ENCODE measurements around the gene NDUFA8. TPM values are rescaled to one million over a fixed set of nuclear protein-coding genes. Genes with fewer than 3 reads are reported as not detected.
A peak's percentile ranks its signal among the peaks of the same experiment; 100 is the strongest.

NDUFA8 gene
- total RNA-seq, 1 experiment from 2014 or later = 60.7 TPM

GRCh38 chr9:122125158-122125508 lies 34.4 kb downstream of the NDUFA8 start:
- no peak overlapping the region for H2AFZ ChIP-seq (ENCODE audit: low read length)
- no peak overlapping the region for H3K9ac ChIP-seq (ENCODE audit: extremely low read depth, insufficient read length, low read length)
- TF ChIP-seq CTCF (conservative IDR thresholded peaks at IDR 0.05) = peak; percentile 97
- no peak overlapping the region for H3K4ac ChIP-seq (ENCODE audit: low read depth, low read length)
- no peak overlapping the region for H2BK20ac ChIP-seq (ENCODE audit: low read depth, low read length, poor library complexity, severe bottlenecking)
- no peak overlapping the region for H2BK12ac ChIP-seq (ENCODE audit: insufficient read length, low read depth, low read length)
- no peak overlapping the region for H2AK5ac ChIP-seq (ENCODE audit: insufficient read length, low read length)
- Mint-ChIP-seq H3K27me3 (ENCODE audit: low read depth) (peaks cover 43% of the 10 kb centered on the region), H3K4me3 (peak overlapping the region in 1 of 2 experiments; percentile 84; a peak in 3 of 5 replicates), H3K9me3 (no peaks in the 10 kb centered on the region), H3K4me1 (peaks cover 17 to 22% of the 10 kb centered on the region in 2 experiments), H3K27ac (no peak overlapping the region), H3K36me3 (ENCODE audit: insufficient read depth in 1 of 3, low read depth in 3 of 3) (no peaks in the 10 kb centered on the region)
- H3K79me2 ChIP-seq (ENCODE audit: insufficient read depth, low read length) = no peaks in the 10 kb centered on the region
- no peaks in the 10 kb centered on the region for H3K9me3 ChIP-seq (ENCODE audit: control insufficient read depth, low read depth, low read length)
- peaks cover 9% of the 10 kb centered on the region for H3K23me2 ChIP-seq (ENCODE audit: insufficient read length, low read depth, low read length, poor library complexity, severe bottlenecking)
- H3T11ph ChIP-seq (ENCODE audit: low read length) = no peak overlapping the region
- H3K4me1 ChIP-seq (ENCODE audit: insufficient read depth, low read length) = no peaks in the 10 kb centered on the region
- H2BK120ac ChIP-seq (ENCODE audit: low read depth, low read length, poor library complexity, severe bottlenecking) = no peak overlapping the region
- H3K27me3 ChIP-seq (ENCODE audit: insufficient read depth, low read length) = peaks cover 3% of the 10 kb centered on the region; the same call in 1 of the 2 replicates
- no peak overlapping the region for H3K56ac ChIP-seq (ENCODE audit: insufficient read length, low read depth, low read length)
- no peak overlapping the region for H3K18ac ChIP-seq (ENCODE audit: insufficient read length, low read depth, low read length)
- H4K91ac ChIP-seq (ENCODE audit: insufficient read length, low read depth, low read length) = no peak overlapping the region
- no peak overlapping the region for H2BK15ac ChIP-seq (ENCODE audit: low read depth, low read length)
- no peak overlapping the region for H2BK5ac ChIP-seq (ENCODE audit: insufficient read length, low read length)
- no peak overlapping the region for H3K27ac ChIP-seq (ENCODE audit: insufficient read length, low read depth, low read length)
- H4K8ac ChIP-seq (replicated peaks; ENCODE audit: insufficient read length, low read depth, low read length) = no peak overlapping the region
- no peak overlapping the region for H3K23ac ChIP-seq (ENCODE audit: insufficient read length, low read depth, low read length)
- no peak overlapping the region for H3K4me2 ChIP-seq (ENCODE audit: insufficient read depth, insufficient read length, low read length)
- H3K79me1 ChIP-seq (ENCODE audit: insufficient read depth, low read depth, low read length, poor library complexity, severe bottlenecking) = no peaks in the 10 kb centered on the region
- no CpG with 5 or more reads among the region's 8 CpGs for WGBS (ENCODE audit: extremely low coverage, insufficient read length, low lambda C conversion rate)
- no peaks in the 10 kb centered on the region for H4K20me1 ChIP-seq (ENCODE audit: control insufficient read depth, insufficient read depth, insufficient read length)
- no peak overlapping the region for H3K14ac ChIP-seq (ENCODE audit: insufficient read depth, low read length)
- DNase-seq = peak; percentile 82
- no peak overlapping the region for H4K5ac ChIP-seq (ENCODE audit: insufficient read length, low read depth, low read length)

All from H9 (cell line).